Liver (tissue), 9 donors: ENCODE measurements around the gene NWD2. TPM values are rescaled to one million over a fixed set of nuclear protein-coding genes. Genes with fewer than 3 reads are reported as not detected.

Source experiments
- DNase-seq: peaks from one replicate; pipeline ENCODE4 v3.0.0-alpha.2; 2017; ENCODE audit warnings: low spot score
- H3K27ac ChIP-seq, 2 donors: one replicate each; pipeline ENCODE4 v1.7.0; 2013; ENCODE audit warnings: inconsistent platforms in 2 of 2, low read length in 2 of 2, control low read depth in 1 of 2, low read depth in 1 of 2, mild to moderate bottlenecking in 1 of 2
- H3K27me3 ChIP-seq, 4 donors: one replicate each; pipeline versions ENCODE4 v1.6.1 to v1.7.0; 2013; ENCODE audit warnings: low read length in 3 of 4, inconsistent platforms in 1 of 4, mild to moderate bottlenecking in 1 of 4, moderate library complexity in 1 of 4; ENCODE audit not compliant: control insufficient read depth in 4 of 4, insufficient read depth in 4 of 4
- H3K36me3 ChIP-seq, 4 donors: one replicate each; pipeline versions ENCODE4 v1.6.1 to v1.7.0; 2013; ENCODE audit warnings: low read length in 3 of 4, mild to moderate bottlenecking in 3 of 4, low read depth in 1 of 4, moderate library complexity in 1 of 4; ENCODE audit not compliant: control insufficient read depth in 4 of 4, insufficient read depth in 3 of 4
- H3K4me1 ChIP-seq, 4 donors: one replicate each; pipeline versions ENCODE4 v1.6.1 to v1.7.0; 2013; ENCODE audit warnings: low read length in 3 of 4, mild to moderate bottlenecking in 3 of 4, moderate library complexity in 1 of 4; ENCODE audit not compliant: control insufficient read depth in 4 of 4, insufficient read depth in 4 of 4
- H3K4me3 ChIP-seq, 3 donors: one replicate each; pipeline versions ENCODE4 v1.6.1 to v1.7.0; 2013; ENCODE audit warnings: low read length in 3 of 3, control low read depth in 1 of 3, low read depth in 1 of 3, mild to moderate bottlenecking in 1 of 3
- H3K9ac ChIP-seq, 2 donors: one replicate each; pipeline ENCODE4 v1.7.0; 2013; ENCODE audit warnings: low read length in 2 of 2, mild to moderate bottlenecking in 2 of 2, moderate library complexity in 2 of 2, control low read depth in 1 of 2, low read depth in 1 of 2
- H3K9me3 ChIP-seq, 4 donors: one replicate each; pipeline versions ENCODE4 v1.6.1 to v1.7.0; 2013; ENCODE audit warnings: low read length in 3 of 4; ENCODE audit not compliant: control insufficient read depth in 4 of 4
- ATF3 ChIP-seq: IDR thresholded peaks from 2 replicates; pipeline ENCODE4 v1.6.1; 2016; ENCODE audit warnings: antibody characterized with exemption
- CTCF ChIP-seq: fragments of 150-350 bp; IDR thresholded peaks from 2 replicates; pipeline ENCODE4 v1.5.1; 2017; ENCODE audit warnings: improper control_type of control experiment, low read depth, low read length; ENCODE audit not compliant: missing input control
- EGR1 ChIP-seq, 2 donors: IDR thresholded peaks; 2 replicates each; pipeline ENCODE4 v1.6.1; 2016 to 2018; ENCODE audit warnings: antibody characterized with exemption in 2 of 2, low read depth in 2 of 2
- FOXA1 ChIP-seq: IDR thresholded peaks from 2 replicates; pipeline ENCODE4 v1.6.1; 2016; ENCODE audit warnings: antibody characterized with exemption
- FOXA2 ChIP-seq: IDR thresholded peaks from 2 replicates; pipeline ENCODE4 v1.6.1; 2016; ENCODE audit warnings: antibody characterized with exemption
- GABPA ChIP-seq, 2 donors: IDR thresholded peaks in 1 of 2; conservative IDR thresholded peaks in 1 of 2; 2 replicates each; pipeline ENCODE4 v1.6.1; 2016; ENCODE audit warnings: antibody characterized with exemption in 2 of 2, mild to moderate bottlenecking in 1 of 2, moderate library complexity in 1 of 2
- HNF4A ChIP-seq, 2 donors: conservative IDR thresholded peaks; 2 replicates each; pipeline ENCODE4 v1.6.1; 2016; ENCODE audit warnings: antibody characterized with exemption in 2 of 2, mild to moderate bottlenecking in 2 of 2
- HNF4G ChIP-seq: IDR thresholded peaks from 2 replicates; pipeline ENCODE4 v1.6.1; 2016; ENCODE audit warnings: antibody characterized with exemption
- JUND ChIP-seq, 2 donors: IDR thresholded peaks; 2 replicates each; pipeline ENCODE4 v1.6.1; 2016; ENCODE audit warnings: antibody characterized with exemption in 2 of 2
- NR2F2 ChIP-seq: IDR thresholded peaks from 2 replicates; pipeline ENCODE4 v1.6.1; 2016; ENCODE audit warnings: antibody characterized with exemption
- RAD21 ChIP-seq, 2 donors: IDR thresholded peaks; 2 replicates each; pipeline ENCODE4 v1.6.1; 2016; ENCODE audit warnings: antibody characterized with exemption in 2 of 2, mild to moderate bottlenecking in 2 of 2
- REST ChIP-seq: IDR thresholded peaks from 2 replicates; pipeline ENCODE4 v1.6.1; 2016; ENCODE audit warnings: antibody characterized with exemption, mild to moderate bottlenecking
- RXRA ChIP-seq, 2 donors: IDR thresholded peaks; 2 replicates each; pipeline ENCODE4 v1.6.1; 2017 to 2018; ENCODE audit warnings: antibody characterized with exemption in 2 of 2, mild to moderate bottlenecking in 1 of 2
- SP1 ChIP-seq: IDR thresholded peaks from 2 replicates; pipeline ENCODE4 v1.6.1; 2018; ENCODE audit warnings: antibody characterized with exemption, mild to moderate bottlenecking
- TAF1 ChIP-seq: conservative IDR thresholded peaks from 2 replicates; pipeline ENCODE4 v1.6.1; 2016; ENCODE audit warnings: antibody characterized with exemption, mild to moderate bottlenecking
- YY1 ChIP-seq: IDR thresholded peaks from 2 replicates; pipeline ENCODE4 v1.6.1; 2016; ENCODE audit warnings: antibody characterized with exemption, mild to moderate bottlenecking
- WGBS: extraction: QIAGEN DNeasy Blood & Tissue Kit; methylation state at CpG from one replicate; pipeline ENCODE4 v1.1.7; 2013; 5-methylcytosine and 5-hydroxymethylcytosine counted together
- polyA plus RNA-seq, 2 donors: library from polyadenylated mRNA; stranded (reverse) in 1 of 2; unstranded in 1 of 2; fragments of 200-250 nt in 1 of 2; fragments of >200 nt in 1 of 2; fragmentation: Nextera tagmentation in 1 of 2; extraction: Ambion mirVana in 1 of 2; gene quantifications; one replicate each; pipeline versions ENCODE4 v1.2.1 to v1.2.3, GENCODE V29; 2013 to 2015
- total RNA-seq, 2 donors: library from RNA; depleted of rRNA; stranded (reverse); fragments of >200 nt; gene quantifications; one replicate each; pipeline ENCODE4 v1.2.3, GENCODE V29; 2014
- TF ChIP-seq, protein P1 (sequence below): IDR thresholded peaks from 2 replicates; pipeline ENCODE4 v1.6.1; 2016; ENCODE audit warnings: antibody characterized with exemption
- TF ChIP-seq, protein P2 (sequence below): IDR thresholded peaks from 2 replicates; pipeline ENCODE4 v1.6.1; 2016; ENCODE audit warnings: antibody characterized with exemption
- donor health status: healthy.
- donor health status: healthy.
- donor health status: healthy.
- donor health status: healthy.
- donor health status: healthy.

The NWD2 gene
- total and polyA plus RNA-seq, 4 donors, result 0.08 to 0.37 TPM; not detected in 2

DNA sequence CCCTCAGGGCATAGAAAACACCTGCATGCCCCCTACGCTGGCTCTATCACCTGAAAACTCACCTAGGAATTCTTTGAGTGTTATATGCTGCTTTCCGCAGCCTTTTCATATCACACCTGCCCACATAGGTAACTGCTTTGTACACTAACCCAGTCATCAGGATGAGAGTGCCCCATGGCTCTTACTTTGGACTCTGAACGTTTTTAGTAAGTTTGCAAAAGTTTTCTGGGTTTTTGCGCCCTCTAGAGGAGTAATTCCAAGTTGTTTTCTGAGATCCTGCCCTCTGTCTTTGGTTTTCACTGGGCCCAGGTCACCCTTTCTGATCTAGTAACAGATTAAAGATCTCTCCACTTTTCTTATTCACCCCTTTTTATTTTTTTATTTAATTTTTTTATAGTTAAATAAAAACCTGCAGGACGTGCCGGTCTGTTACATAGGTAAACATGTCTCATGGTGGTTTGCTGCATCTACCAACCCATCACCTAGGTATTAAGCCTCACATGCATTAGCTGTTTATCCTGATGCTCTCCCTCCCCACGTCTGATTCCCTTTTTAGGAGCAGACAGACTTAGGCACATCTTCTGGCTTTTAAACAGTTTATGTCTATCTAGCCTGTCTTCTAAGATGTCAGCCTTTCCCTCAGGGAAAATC, 139.2 kb downstream of the NWD2 start (continued):
- peak; percentile 13 for TF ChIP-seq YY1

DNA sequence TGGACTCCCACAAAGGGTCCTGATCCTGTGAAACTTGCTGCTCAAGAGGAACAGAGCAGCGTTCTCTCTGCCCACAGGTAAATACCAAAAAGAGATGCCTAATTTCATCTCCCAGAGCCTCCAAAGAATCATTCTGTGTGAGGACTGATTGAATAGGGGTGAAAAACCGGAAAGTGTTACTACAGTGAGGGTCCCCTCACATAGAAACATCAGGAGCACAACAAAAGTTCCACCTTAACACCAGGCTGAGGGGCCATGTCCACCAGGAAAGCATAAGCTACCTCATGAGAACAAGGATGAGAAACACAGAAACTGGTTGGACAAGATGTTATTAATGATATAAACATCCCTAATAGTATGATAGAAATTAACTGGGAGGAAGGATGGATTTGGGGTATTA, 140.9 kb downstream of the NWD2 start:
- 84% methylated on average over 2 of the region's 2 CpGs for WGBS
- H3K9ac ChIP-seq, result no peak overlapping the region
- H3K4me3 ChIP-seq, result no peak overlapping the region
- no peaks in the 10 kb centered on the region for H3K27me3 ChIP-seq
- no peak for DNase-seq
- no peak overlapping the region for H3K27ac ChIP-seq
- TF ChIP-seq GABPA (IDR thresholded peaks at IDR 0.05 in 1 of 2, conservative IDR thresholded peaks at IDR 0.05 in 1 of 2) (no peak), YY1 (no peak), ATF3 (no peak), SP1 (no peak), HNF4A (conservative IDR thresholded peaks at IDR 0.05) (no peak), NR2F2 (no peak), RAD21 (IDR thresholded peaks at IDR 0.05) (no peak), CTCF (no peak), JUND (IDR thresholded peaks at IDR 0.05) (no peak), TAF1 (no peak), RXRA (IDR thresholded peaks at IDR 0.05) (no peak), REST (no peak), FOXA1 (no peak), HNF4G (no peak), FOXA2 (no peak), EGR1 (IDR thresholded peaks at IDR 0.05; ENCODE audit: low read depth in 2 of 2) (no peak)
- TF ChIP-seq, protein P1, sequence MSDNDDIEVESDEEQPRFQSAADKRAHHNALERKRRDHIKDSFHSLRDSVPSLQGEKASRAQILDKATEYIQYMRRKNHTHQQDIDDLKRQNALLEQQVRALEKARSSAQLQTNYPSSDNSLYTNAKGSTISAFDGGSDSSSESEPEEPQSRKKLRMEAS, result no peak
- TF ChIP-seq, protein P2, sequence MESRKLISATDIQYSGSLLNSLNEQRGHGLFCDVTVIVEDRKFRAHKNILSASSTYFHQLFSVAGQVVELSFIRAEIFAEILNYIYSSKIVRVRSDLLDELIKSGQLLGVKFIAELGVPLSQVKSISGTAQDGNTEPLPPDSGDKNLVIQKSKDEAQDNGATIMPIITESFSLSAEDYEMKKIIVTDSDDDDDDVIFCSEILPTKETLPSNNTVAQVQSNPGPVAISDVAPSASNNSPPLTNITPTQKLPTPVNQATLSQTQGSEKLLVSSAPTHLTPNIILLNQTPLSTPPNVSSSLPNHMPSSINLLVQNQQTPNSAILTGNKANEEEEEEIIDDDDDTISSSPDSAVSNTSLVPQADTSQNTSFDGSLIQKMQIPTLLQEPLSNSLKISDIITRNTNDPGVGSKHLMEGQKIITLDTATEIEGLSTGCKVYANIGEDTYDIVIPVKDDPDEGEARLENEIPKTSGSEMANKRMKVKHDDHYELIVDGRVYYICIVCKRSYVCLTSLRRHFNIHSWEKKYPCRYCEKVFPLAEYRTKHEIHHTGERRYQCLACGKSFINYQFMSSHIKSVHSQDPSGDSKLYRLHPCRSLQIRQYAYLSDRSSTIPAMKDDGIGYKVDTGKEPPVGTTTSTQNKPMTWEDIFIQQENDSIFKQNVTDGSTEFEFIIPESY, result no peak
- peaks cover 1 to 14% (median 7%) of the 10 kb centered on the region in 4 donors for H3K4me1 ChIP-seq
- no peaks in the 10 kb centered on the region for H3K9me3 ChIP-seq
- no peaks in the 10 kb centered on the region for H3K36me3 ChIP-seq
